RWPE2 (cell line): ENCODE data around the gene FNDC10.

Experiments used
- ATAC-seq: fragments of 200-7000 bp; cut with Tn5 transposase; 3 replicates; pipeline ENCODE4 v1.9.1; 2021; ENCODE audit warnings: low read depth
- DNase-seq: peaks from one replicate; pipeline ENCODE4 v3.0.0-alpha.2; 2020; ENCODE audit warnings: low spot score
- H3K27ac ChIP-seq: fragments of 450-650 bp; 2 replicates; pipeline ENCODE4 v1.5.1; 2017; ENCODE audit warnings: mild to moderate bottlenecking; ENCODE audit not compliant: poor library complexity, severe bottlenecking
- H3K27me3 ChIP-seq: fragments of 250-450 bp; sonication (Bioruptor Pico); 2 replicates; pipeline ENCODE4 v1.5.1; 2021; ENCODE audit warnings: mild to moderate bottlenecking, moderate library complexity; ENCODE audit not compliant: insufficient read depth, poor library complexity, severe bottlenecking
- H3K36me3 ChIP-seq: fragments of 250-450 bp; sonication (Bioruptor Pico); 2 replicates; pipeline ENCODE4 v1.5.1; 2020; ENCODE audit warnings: low read depth, mild to moderate bottlenecking, moderate library complexity
- H3K4me1 ChIP-seq: fragments of 250-450 bp; sonication (Bioruptor Pico); 2 replicates; pipeline ENCODE4 v1.5.1; 2021; ENCODE audit warnings: mild to moderate bottlenecking, moderate library complexity; ENCODE audit not compliant: insufficient read depth, poor library complexity, severe bottlenecking
- H3K4me3 ChIP-seq: fragments of 250-450 bp; sonication (Bioruptor Pico); 2 replicates; pipeline ENCODE4 v1.5.1; 2021; ENCODE audit warnings: mild to moderate bottlenecking, moderate library complexity; ENCODE audit not compliant: severe bottlenecking
- H3K9me3 ChIP-seq: fragments of 250-450 bp; sonication (Bioruptor Pico); 2 replicates; pipeline ENCODE4 v1.5.1; 2021; ENCODE audit warnings: mild to moderate bottlenecking, moderate library complexity; ENCODE audit not compliant: severe bottlenecking
- CTCF ChIP-seq: fragments of 450-650 bp; IDR thresholded peaks from one replicate; pipeline ENCODE4 v1.5.1; 2017; ENCODE audit warnings: mild to moderate bottlenecking, moderate library complexity; ENCODE audit not compliant: poor library complexity, severe bottlenecking

FNDC10 gene

GRCh38 chr1:1612104-1612400 lies 12.1 kb upstream of the FNDC10 start:
- Histone ChIP-seq H3K4me1 (no peaks in the 10 kb centered on the region), H3K27ac (no peak overlapping the region), H3K9me3 (no peaks in the 10 kb centered on the region), H3K36me3 (no peaks in the 10 kb centered on the region), H3K4me3 (no peak overlapping the region), H3K27me3 (no peaks in the 10 kb centered on the region)
- ATAC-seq: no peak
- no peak for TF ChIP-seq CTCF
- DNase-seq: no peak

GRCh38 chr1:1610796-1611195 lies 10.9 kb upstream of the FNDC10 start:
- H3K27me3 ChIP-seq: no peaks in the 10 kb centered on the region
- H3K4me3 ChIP-seq: no peak overlapping the region
- H3K9me3 ChIP-seq: no peaks in the 10 kb centered on the region
- no peak for TF ChIP-seq CTCF
- DNase-seq (no peak), ATAC-seq (no peak)
- no peak overlapping the region for H3K27ac ChIP-seq
- no peaks in the 10 kb centered on the region for H3K36me3 ChIP-seq
- no peaks in the 10 kb centered on the region for H3K4me1 ChIP-seq

- Histone ChIP-seq H3K4me1 (no peaks in the 10 kb centered on the region), H3K4me3 (no peak overlapping the region), H3K27ac (no peak overlapping the region), H3K9me3 (no peaks in the 10 kb centered on the region), H3K36me3 (no peaks in the 10 kb centered on the region), H3K27me3 (no peaks in the 10 kb centered on the region)
- no peak for ATAC-seq
- no peak for TF ChIP-seq CTCF
- no peak for DNase-seq
Measured at GRCh38 chr1:1609822-1610485, 10.0 kb upstream of the FNDC10 start.

- Histone ChIP-seq H3K9me3 (no peaks in the 10 kb centered on the region), H3K4me1 (no peaks in the 10 kb centered on the region), H3K36me3 (no peaks in the 10 kb centered on the region), H3K4me3 (no peak overlapping the region), H3K27ac (no peak overlapping the region), H3K27me3 (no peaks in the 10 kb centered on the region)
- TF ChIP-seq CTCF: no peak
- ATAC-seq (no peak), DNase-seq (no peak)
Measured at GRCh38 chr1:1606232-1606631, 6.3 kb upstream of the FNDC10 start.

GRCh38 chr1:1605724-1606123 lies 5.8 kb upstream of the FNDC10 start:
- no peak for TF ChIP-seq CTCF
- Histone ChIP-seq H3K27me3 (no peaks in the 10 kb centered on the region), H3K4me1 (no peaks in the 10 kb centered on the region), H3K9me3 (no peaks in the 10 kb centered on the region), H3K36me3 (no peaks in the 10 kb centered on the region), H3K4me3 (no peak overlapping the region), H3K27ac (no peak overlapping the region)
- ATAC-seq (no peak), DNase-seq (no peak)
